MM.1S (cell line): ENCODE results near the gene LRRK1.

ENCODE experiments used
- CTCF ChIP-seq: fragments of 300-600 bp; sonication (generic); IDR thresholded peaks from 2 replicates; pipeline ENCODE4 v1.5.1; 2016; ENCODE audit warnings: antibody characterized with exemption, low read length, mixed read lengths
- EZH2 ChIP-seq: fragments of 300-600 bp; sonication (generic); optimal IDR thresholded peaks from 2 replicates; pipeline ENCODE3; 2017; ENCODE audit warnings: low read depth, mild to moderate bottlenecking, antibody characterized with exemption, low read length, mixed read lengths

GRCh38 chr15:101029971-101030661 is 111.0 kb downstream of the LRRK1 start:
- TF ChIP-seq CTCF (no peak), EZH2 (no peak)
